ENCODE results near the gene ASTN2. TPM values are rescaled to one million over a fixed set of nuclear protein-coding genes. Genes with fewer than 3 reads are reported as not detected.

The ASTN2 gene
- total and polyA plus RNA-seq, 7 donors = 0.60 to 7.5 (median 2.2) TPM

DNA sequence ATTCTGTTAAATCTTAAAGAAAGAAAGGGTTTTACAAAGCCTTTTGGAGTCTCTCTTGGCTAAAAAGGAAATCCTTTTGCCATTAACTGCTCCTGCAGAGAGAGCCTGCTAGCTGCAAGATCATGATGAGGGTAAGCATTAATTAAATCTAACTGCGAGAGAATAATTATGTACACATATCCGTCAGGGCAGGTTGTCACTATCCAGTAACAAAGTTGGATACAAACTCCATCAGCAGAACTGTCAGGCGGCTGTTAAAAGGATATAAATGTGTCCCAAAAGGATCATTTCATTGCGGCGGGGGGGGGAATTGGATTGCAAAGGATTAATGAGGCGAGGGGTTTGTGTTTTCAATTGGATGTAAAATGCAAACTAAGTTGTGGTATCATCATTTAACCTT is 289.3 kb downstream of the ASTN2 start:
- intact Hi-C loops (cut with DNase I) = no loop called here
- 52 to 55% methylated on average over 6 of the region's 6 CpGs for WGBS, 2 donors
- no peak for DNase-seq

DNA sequence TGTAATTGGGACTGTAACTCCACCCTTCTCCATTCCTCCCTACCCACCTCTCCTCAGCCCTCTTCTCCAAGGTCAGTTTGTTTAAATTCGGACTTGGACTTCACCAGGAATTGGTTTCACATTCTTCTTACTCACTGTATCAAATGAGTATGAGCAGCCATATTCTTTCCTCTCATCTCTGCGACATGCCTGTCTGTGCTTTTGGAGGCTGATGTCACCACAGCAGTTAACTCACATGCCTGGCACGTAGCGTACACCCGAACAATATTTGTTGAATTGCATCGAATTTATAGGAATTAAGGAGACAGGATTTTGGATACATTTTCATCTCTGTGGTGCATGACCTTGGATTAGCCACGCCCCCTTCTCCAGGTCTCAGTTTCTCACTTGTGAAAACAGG is 291.1 kb downstream of the ASTN2 start:
- H3K4me3 ChIP-seq = no peak overlapping the region
- no peak for DNase-seq
- 69 to 84% methylated on average over 7 of the region's 7 CpGs for WGBS, 2 donors
- no peaks in the 10 kb centered on the region for H3K27me3 ChIP-seq
- intact Hi-C loops (cut with DNase I) = no loop called here
- H3K36me3 ChIP-seq = no peaks in the 10 kb centered on the region
- H3K4me1 ChIP-seq = no peaks in the 10 kb centered on the region
- H3K9me3 ChIP-seq = no peaks in the 10 kb centered on the region
- TF ChIP-seq POLR2A (IDR thresholded peaks at IDR 0.05) (no peak), POLR2AphosphoS5 (IDR thresholded peaks at IDR 0.05) (no peak), EP300 (IDR thresholded peaks at IDR 0.05) (no peak)
- TF ChIP-seq, protein P1, sequence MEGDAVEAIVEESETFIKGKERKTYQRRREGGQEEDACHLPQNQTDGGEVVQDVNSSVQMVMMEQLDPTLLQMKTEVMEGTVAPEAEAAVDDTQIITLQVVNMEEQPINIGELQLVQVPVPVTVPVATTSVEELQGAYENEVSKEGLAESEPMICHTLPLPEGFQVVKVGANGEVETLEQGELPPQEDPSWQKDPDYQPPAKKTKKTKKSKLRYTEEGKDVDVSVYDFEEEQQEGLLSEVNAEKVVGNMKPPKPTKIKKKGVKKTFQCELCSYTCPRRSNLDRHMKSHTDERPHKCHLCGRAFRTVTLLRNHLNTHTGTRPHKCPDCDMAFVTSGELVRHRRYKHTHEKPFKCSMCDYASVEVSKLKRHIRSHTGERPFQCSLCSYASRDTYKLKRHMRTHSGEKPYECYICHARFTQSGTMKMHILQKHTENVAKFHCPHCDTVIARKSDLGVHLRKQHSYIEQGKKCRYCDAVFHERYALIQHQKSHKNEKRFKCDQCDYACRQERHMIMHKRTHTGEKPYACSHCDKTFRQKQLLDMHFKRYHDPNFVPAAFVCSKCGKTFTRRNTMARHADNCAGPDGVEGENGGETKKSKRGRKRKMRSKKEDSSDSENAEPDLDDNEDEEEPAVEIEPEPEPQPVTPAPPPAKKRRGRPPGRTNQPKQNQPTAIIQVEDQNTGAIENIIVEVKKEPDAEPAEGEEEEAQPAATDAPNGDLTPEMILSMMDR (IDR thresholded peaks at IDR 0.05) = no peak
- H3K27ac ChIP-seq = no peak overlapping the region

More for the DNA sequence above, 289.3 kb downstream of the ASTN2 start:
- Histone ChIP-seq H3K36me3 (no peaks in the 10 kb centered on the region), H3K9me3 (no peaks in the 10 kb centered on the region), H3K27ac (no peak overlapping the region), H3K4me3 (no peak overlapping the region), H3K4me1 (no peaks in the 10 kb centered on the region), H3K27me3 (no peaks in the 10 kb centered on the region)
- TF ChIP-seq EP300 (IDR thresholded peaks at IDR 0.05) = no peak
- TF ChIP-seq, protein P1 (IDR thresholded peaks at IDR 0.05) = no peak
- TF ChIP-seq POLR2AphosphoS5 (IDR thresholded peaks at IDR 0.05) = no peak
- TF ChIP-seq POLR2A (IDR thresholded peaks at IDR 0.05) = no peak

DNA sequence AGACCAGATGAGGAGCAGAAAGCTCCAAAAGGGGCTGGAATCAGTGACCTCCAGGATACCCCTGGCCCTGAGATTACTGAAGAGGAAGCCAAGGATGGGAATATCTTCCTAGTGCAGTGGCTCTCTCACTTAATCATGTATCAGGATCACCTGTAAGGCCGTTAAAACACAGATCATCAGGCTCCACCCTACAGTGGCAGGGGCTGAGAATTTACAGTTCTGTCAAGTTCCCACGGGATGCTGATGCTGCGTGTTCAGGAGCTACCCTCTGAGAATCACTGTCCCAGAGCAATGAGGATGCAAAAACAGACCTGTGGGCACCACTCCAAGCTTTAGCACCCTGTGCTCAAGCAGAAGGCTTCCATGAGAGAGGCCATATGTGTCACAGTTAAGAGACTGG is 291.9 kb downstream of the ASTN2 start:
- intact Hi-C loops (cut with DNase I) = no loop called here

DNA sequence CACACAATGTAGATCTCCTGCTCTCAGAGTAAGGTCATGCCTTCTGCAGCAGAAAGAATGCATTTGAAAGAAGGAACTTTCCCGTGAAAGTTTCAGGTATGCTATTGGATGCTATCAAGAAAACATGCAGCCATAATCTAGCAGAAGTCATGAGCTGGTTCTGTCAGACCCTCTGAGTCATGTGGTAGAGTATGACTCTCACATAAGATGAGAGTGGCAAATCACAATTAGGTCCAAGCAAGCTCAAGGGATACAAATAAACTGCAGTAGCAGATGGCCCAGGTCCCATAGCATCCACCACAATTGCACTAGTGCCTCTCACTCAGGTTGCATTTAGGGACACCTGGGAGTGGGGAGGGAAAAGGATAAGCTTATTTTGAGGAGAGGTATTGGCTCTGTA is 292.8 kb downstream of the ASTN2 start:
- 87 to 93% methylated on average over 1 of the region's 1 CpG for WGBS, 2 donors
- Histone ChIP-seq H3K9me3 (no peaks in the 10 kb centered on the region), H3K4me3 (no peak overlapping the region), H3K27ac (no peak overlapping the region), H3K36me3 (no peaks in the 10 kb centered on the region), H3K4me1 (no peaks in the 10 kb centered on the region), H3K27me3 (no peaks in the 10 kb centered on the region)
- DNase-seq = no peak
- intact Hi-C loops (cut with DNase I) = no loop called here
- no peak for TF ChIP-seq POLR2AphosphoS5 (IDR thresholded peaks at IDR 0.05)
- TF ChIP-seq, protein P1 (IDR thresholded peaks at IDR 0.05) = no peak
- no peak for TF ChIP-seq POLR2A (IDR thresholded peaks at IDR 0.05)
- no peak for TF ChIP-seq EP300 (IDR thresholded peaks at IDR 0.05)

More for the DNA sequence above, 291.9 kb downstream of the ASTN2 start:
- H3K36me3 ChIP-seq = no peaks in the 10 kb centered on the region
- 51 to 68% methylated on average over 3 of the region's 3 CpGs for WGBS, 2 donors
- no peaks in the 10 kb centered on the region for H3K27me3 ChIP-seq
- no peak for DNase-seq
- no peaks in the 10 kb centered on the region for H3K4me1 ChIP-seq
- H3K27ac ChIP-seq = no peak overlapping the region
- no peak overlapping the region for H3K4me3 ChIP-seq
- TF ChIP-seq POLR2AphosphoS5 (IDR thresholded peaks at IDR 0.05) (no peak), EP300 (IDR thresholded peaks at IDR 0.05) (no peak)
- no peaks in the 10 kb centered on the region for H3K9me3 ChIP-seq

DNA sequence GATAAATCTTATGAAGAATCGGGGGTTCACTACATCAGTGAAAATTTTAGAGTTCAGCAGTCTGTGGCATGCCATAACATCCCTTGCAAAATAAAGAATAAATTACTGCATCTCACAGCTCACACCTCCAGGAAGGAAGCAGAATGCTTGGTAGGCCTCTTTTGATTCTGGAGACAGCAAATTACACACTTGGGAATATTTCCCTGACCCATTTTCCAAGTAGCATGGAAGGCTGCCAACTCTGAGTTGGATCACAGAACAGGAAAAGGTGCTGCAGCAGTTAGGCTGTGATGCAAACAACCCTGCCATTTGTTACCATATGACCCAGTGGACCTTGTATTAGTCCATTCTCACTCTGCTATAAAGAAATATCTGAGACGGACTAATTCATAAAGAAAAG is 293.5 kb downstream of the ASTN2 start:
- no peak overlapping the region for H3K27ac ChIP-seq
- no peak overlapping the region for H3K4me3 ChIP-seq
- 75 to 90% methylated on average over 2 of the region's 2 CpGs for WGBS, 2 donors
- H3K27me3 ChIP-seq = no peaks in the 10 kb centered on the region
- TF ChIP-seq POLR2AphosphoS5 (IDR thresholded peaks at IDR 0.05) (no peak), POLR2A (IDR thresholded peaks at IDR 0.05) (no peak), EP300 (IDR thresholded peaks at IDR 0.05) (no peak)
- TF ChIP-seq, protein P1 (IDR thresholded peaks at IDR 0.05) = no peak
- H3K36me3 ChIP-seq = no peaks in the 10 kb centered on the region
- H3K4me1 ChIP-seq = no peaks in the 10 kb centered on the region
- intact Hi-C loops (cut with DNase I) = no loop called here
- no peak for DNase-seq
- no peaks in the 10 kb centered on the region for H3K9me3 ChIP-seq

Data from sigmoid colon (tissue), 7 donors.